ENCODE data around the gene TPSD1.

GRCh38 chr16:1265826-1266225 is 10.0 kb downstream of the TPSD1 start:
- TF ChIP-seq, protein P1, sequence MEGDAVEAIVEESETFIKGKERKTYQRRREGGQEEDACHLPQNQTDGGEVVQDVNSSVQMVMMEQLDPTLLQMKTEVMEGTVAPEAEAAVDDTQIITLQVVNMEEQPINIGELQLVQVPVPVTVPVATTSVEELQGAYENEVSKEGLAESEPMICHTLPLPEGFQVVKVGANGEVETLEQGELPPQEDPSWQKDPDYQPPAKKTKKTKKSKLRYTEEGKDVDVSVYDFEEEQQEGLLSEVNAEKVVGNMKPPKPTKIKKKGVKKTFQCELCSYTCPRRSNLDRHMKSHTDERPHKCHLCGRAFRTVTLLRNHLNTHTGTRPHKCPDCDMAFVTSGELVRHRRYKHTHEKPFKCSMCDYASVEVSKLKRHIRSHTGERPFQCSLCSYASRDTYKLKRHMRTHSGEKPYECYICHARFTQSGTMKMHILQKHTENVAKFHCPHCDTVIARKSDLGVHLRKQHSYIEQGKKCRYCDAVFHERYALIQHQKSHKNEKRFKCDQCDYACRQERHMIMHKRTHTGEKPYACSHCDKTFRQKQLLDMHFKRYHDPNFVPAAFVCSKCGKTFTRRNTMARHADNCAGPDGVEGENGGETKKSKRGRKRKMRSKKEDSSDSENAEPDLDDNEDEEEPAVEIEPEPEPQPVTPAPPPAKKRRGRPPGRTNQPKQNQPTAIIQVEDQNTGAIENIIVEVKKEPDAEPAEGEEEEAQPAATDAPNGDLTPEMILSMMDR (IDR thresholded peaks at IDR 0.05; ENCODE audit: poor library complexity): no peak
- no peak for TF ChIP-seq EZH2 (IDR thresholded peaks at IDR 0.05; ENCODE audit: borderline replicate concordance)
